ENCODE data around the gene BICD2.

The BICD2 gene

GRCh38 chr9:92749071-92749933, 15.3 kb downstream of the BICD2 start:
- H3K4me3 ChIP-seq (ENCODE audit: low read depth, low read length): no peak overlapping the region

GRCh38 chr9:92748233-92748497, 16.5 kb downstream of the BICD2 start:
- H3K4me3 ChIP-seq (ENCODE audit: low read depth, low read length): no peak overlapping the region

- no peak overlapping the region for H3K4me3 ChIP-seq (ENCODE audit: low read depth, low read length)
Measured at GRCh38 chr9:92747459-92748232, 17.0 kb downstream of the BICD2 start.

GRCh38 chr9:92746567-92747458, 17.8 kb downstream of the BICD2 start:
- no peak overlapping the region for H3K4me3 ChIP-seq (ENCODE audit: low read depth, low read length)

GRCh38 chr9:92745881-92746280, 18.8 kb downstream of the BICD2 start:
- no peak overlapping the region for H3K4me3 ChIP-seq (ENCODE audit: low read depth, low read length)

- no peak overlapping the region for H3K4me3 ChIP-seq (ENCODE audit: low read depth, low read length)
Measured at GRCh38 chr9:92745331-92745730, 19.3 kb downstream of the BICD2 start.

GRCh38 chr9:92740969-92741368, 23.7 kb downstream of the BICD2 start:
- no peak overlapping the region for H3K4me3 ChIP-seq (ENCODE audit: low read depth, low read length)

- no peak overlapping the region for H3K4me3 ChIP-seq (ENCODE audit: low read depth, low read length)
Measured at GRCh38 chr9:92740446-92740961, 24.1 kb downstream of the BICD2 start.

GRCh38 chr9:92740009-92740408, 24.6 kb downstream of the BICD2 start:
- H3K4me3 ChIP-seq (ENCODE audit: low read depth, low read length): no peak overlapping the region

GRCh38 chr9:92739346-92739970, 25.2 kb downstream of the BICD2 start:
- H3K4me3 ChIP-seq (ENCODE audit: low read depth, low read length): no peak overlapping the region

- H3K4me3 ChIP-seq (ENCODE audit: low read depth, low read length): no peak overlapping the region
Measured at GRCh38 chr9:92738661-92739081, 26.0 kb downstream of the BICD2 start.

GRCh38 chr9:92737611-92738299, 26.9 kb downstream of the BICD2 start:
- H3K4me3 ChIP-seq (ENCODE audit: low read depth, low read length): no peak overlapping the region

- H3K4me3 ChIP-seq (ENCODE audit: low read depth, low read length): no peak overlapping the region
Measured at GRCh38 chr9:92737216-92737606, 27.4 kb downstream of the BICD2 start.

- no peak overlapping the region for H3K4me3 ChIP-seq (ENCODE audit: low read depth, low read length)
Measured at GRCh38 chr9:92736563-92737215, 27.9 kb downstream of the BICD2 start.

GRCh38 chr9:92735636-92736562, 28.7 kb downstream of the BICD2 start:
- H3K4me3 ChIP-seq (ENCODE audit: low read depth, low read length): no peak overlapping the region

- H3K4me3 ChIP-seq (ENCODE audit: low read depth, low read length): no peak overlapping the region
Measured at GRCh38 chr9:92734931-92735635, 29.6 kb downstream of the BICD2 start.

GRCh38 chr9:92730897-92731296, 33.7 kb downstream of the BICD2 start:
- no peak overlapping the region for H3K4me3 ChIP-seq (ENCODE audit: low read depth, low read length)

GRCh38 chr9:92729735-92730155, 34.9 kb downstream of the BICD2 start:
- no peak overlapping the region for H3K4me3 ChIP-seq (ENCODE audit: low read depth, low read length)
